Fibroblast of skin of left quadriceps (primary cell): ENCODE data around the gene ZNF547.
"Not testable (repeated sequence)": the region's sequence is repeated elsewhere in the genome, so short reads cannot be mapped to it uniquely, and the experiment has no call there.

Source experiments
- DNase-seq, 2 experiments: peaks; one replicate each; pipeline ENCODE4 v3.0.0-alpha.2; 2013; ENCODE audit warnings: low read depth in 2 of 2

The ZNF547 gene

GRCh38 chr19:57374647-57375046 lies 11.3 kb downstream of the ZNF547 start:
- DNase-seq = not testable (repeated sequence)

GRCh38 chr19:57376151-57376550 lies 12.8 kb downstream of the ZNF547 start:
- DNase-seq = no peak

GRCh38 chr19:57377498-57378146 lies 14.3 kb downstream of the ZNF547 start:
- no peak for DNase-seq

- DNase-seq = no peak
Observed at GRCh38 chr19:57380923-57381322, 17.6 kb downstream of the ZNF547 start.

- DNase-seq = no peak
Observed at GRCh38 chr19:57382806-57383488, 19.6 kb downstream of the ZNF547 start.

- DNase-seq = no peak
Observed at GRCh38 chr19:57389194-57389729, 25.9 kb downstream of the ZNF547 start.

GRCh38 chr19:57389730-57390598 lies 26.6 kb downstream of the ZNF547 start, which contains the start of gene ZNF548:
ZNF548 (plus strand) TSS chr19:57389854; CDS start chr19:57390100, 246 bp downstream.
- peak; percentile 98 for DNase-seq

- no peak for DNase-seq
Observed at GRCh38 chr19:57395710-57396109, 32.4 kb downstream of the ZNF547 start.

GRCh38 chr19:57398868-57399267 lies 35.5 kb downstream of the ZNF547 start:
- DNase-seq = no peak

- DNase-seq = no peak
Observed at GRCh38 chr19:57403737-57404563, 40.6 kb downstream of the ZNF547 start.

- peak in 1 of 2 experiments; percentile 2 for DNase-seq
Observed at GRCh38 chr19:57406516-57407123, 43.3 kb downstream of the ZNF547 start.

GRCh38 chr19:57410877-57411671 lies 47.7 kb downstream of the ZNF547 start, which contains the start of gene ZNF17:
ZNF17 (plus strand) TSS chr19:57411161; CDS start chr19:57413616, 2,455 bp downstream.
- DNase-seq = peak; percentile 80

GRCh38 chr19:57419439-57419838 lies 56.1 kb downstream of the ZNF547 start:
- no peak for DNase-seq

GRCh38 chr19:57421037-57421436 lies 57.7 kb downstream of the ZNF547 start:
- DNase-seq = no peak
